HG02798 (cell line): ENCODE measurements around the gene TNFRSF14.

Experiments used
- ATAC-seq: cut with Tn5 transposase; IDR thresholded peaks from one replicate; pipeline ENCODE4 v1.9.1; 2021; ENCODE audit warnings: mild to moderate bottlenecking; ENCODE audit not compliant: unreplicated experiment, poor library complexity

TNFRSF14 gene

DNA sequence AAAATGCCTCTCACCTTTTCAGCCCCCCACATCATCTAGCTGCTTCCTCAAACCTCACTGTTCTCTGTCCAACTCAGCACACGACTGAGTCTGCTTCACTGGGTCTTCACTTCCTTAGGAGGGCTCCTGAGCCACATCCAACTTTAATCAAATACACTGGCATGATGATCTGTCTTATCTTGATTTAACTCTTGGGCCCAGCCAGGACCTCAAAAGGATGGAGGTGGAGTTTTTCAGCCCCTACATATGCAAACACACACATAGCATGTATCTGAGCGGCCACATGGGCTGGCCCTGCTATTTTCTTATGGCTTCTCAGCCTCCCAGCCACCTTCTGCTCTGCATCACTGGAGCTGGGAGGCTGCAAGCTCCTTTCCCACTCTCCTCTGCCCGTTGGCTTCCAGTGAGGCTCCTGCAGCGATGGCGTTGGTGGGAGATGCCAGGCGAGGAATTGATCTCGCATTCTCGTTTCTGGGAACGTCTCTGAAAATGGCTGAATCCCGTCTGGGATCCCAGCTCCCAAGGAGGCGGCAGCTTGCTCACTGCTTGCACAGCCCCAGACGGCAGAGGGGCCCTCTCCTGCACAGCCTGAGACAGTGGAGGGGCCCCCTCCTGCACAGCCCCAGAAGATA lies 28.6 kb downstream of the TNFRSF14 start:
- no peak for ATAC-seq

DNA sequence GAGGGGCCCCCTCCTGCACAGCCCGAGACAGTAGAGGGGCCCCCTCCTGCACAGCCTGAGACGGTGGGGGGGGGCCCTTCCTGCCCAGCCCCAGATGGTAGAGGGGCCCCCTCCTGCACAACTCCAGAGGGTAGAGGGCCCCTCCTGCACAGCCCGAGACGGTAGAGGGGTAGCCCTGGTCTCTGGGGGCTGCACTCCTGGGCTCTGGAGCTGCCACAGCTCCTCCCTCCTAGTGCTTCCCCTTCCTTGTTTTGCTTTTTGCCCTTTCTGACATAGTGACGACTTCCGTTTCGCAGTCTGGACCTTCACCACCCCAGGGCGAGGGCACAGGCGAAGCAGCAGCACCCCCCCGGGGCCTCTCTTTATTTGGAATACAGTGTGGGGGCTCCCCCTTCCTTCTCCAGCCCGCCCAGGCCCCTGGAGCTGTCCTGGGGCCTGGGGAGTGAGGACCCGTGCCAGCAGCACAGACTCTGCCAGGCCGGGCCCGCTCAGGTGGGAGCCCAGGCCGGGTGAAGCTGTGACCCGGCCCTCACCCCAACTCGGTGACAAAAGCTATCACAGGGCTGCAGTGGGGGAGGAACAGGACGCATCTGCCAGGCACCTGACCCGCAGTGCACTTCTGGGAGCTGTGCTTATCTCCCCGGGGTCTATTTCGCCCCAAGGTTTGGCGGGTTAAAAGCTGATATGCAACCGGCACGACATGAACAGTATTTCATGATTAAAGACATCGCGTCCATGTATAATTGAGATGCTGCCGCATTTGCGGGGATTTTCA lies 29.3 kb downstream of the TNFRSF14 start:
- ATAC-seq, result peak; percentile 29

DNA sequence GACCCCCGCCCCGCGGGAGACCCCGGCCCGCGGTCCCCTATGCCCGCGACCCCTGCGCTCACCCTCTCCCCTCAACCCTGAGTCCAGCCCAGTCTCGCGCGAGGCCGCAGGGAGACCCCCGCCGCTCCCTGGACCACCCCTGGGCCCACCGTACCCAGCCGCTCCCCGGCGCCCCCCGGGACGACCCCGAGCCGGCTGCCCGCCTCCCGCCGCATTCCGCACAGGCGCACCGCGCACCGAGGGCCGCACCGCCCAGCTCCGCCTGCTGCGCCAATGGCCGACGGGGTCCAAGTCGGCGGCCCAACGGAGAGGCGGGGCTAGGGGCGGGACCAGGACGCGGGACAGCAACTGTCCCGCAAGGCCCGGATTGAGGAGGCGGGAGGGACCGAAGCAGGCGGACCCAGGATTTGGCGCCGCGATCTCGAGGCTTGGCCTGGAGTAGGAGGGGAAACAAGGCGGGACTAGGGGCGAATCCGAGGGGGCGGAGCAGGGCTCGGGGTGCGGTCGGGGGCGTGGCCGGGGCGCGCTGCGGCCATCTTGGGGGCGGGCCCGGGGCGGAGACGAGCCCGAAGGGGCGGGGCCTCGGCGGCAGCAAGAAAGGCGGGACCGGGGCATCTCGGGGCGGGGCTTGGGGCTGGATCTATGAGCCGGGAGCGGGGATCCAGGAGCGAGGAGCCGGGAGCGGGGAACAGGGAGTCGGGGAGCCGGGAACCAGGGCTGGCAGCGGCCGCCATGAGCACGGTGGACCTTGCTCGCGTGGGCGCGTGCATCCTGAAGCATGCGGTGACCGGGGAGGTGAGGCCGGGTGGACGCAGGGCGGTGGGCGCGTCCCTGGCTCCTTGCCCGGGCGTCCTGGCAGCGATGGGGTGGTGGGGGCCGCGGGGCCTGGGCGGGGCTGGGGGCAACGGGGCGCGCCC lies 30.2 kb downstream of the TNFRSF14 start, which contains the start of gene PRXL2B:
PRXL2B (plus strand) TSS at position 624 of the 917 bp plus-strand sequence; CDS start at position 733, 109 bp downstream.
- ATAC-seq, result peak; percentile 82

DNA sequence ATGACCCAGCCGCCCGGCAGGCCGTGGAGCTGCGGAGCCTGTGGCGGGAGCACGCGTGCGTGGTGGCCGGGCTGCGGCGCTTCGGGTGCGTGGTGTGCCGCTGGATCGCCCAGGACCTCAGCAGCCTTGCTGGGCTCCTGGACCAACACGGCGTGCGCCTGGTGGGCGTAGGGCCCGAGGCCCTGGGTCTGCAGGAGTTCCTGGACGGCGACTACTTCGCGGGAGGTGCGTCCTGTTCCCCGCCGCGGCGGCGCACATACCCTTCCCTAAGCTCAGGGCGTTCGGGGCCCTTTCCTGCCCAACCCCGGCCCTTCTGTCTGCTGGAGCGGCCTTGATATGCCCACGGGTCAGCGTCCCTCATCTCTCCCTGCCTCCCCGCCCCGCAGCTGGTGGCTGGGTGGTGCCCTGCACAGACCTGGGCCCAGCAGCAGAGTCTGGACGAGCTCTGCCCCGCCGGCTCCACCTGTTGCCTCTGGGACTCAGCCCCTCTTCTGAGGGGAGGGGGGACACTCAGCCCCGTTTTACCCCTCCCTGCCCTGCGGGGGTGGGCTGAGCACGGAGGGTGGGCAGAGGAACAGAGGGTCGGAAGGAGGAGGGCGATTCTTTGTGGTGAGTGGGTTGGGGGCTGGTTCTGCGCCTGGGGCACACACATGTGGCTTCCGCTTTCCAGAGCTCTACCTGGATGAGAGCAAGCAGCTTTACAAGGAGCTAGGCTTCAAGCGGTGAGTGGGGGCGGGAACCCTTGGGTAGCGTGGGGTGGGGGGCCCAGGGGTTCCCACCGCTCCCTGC lies 31.1 kb downstream of the TNFRSF14 start:
- no peak for ATAC-seq

DNA sequence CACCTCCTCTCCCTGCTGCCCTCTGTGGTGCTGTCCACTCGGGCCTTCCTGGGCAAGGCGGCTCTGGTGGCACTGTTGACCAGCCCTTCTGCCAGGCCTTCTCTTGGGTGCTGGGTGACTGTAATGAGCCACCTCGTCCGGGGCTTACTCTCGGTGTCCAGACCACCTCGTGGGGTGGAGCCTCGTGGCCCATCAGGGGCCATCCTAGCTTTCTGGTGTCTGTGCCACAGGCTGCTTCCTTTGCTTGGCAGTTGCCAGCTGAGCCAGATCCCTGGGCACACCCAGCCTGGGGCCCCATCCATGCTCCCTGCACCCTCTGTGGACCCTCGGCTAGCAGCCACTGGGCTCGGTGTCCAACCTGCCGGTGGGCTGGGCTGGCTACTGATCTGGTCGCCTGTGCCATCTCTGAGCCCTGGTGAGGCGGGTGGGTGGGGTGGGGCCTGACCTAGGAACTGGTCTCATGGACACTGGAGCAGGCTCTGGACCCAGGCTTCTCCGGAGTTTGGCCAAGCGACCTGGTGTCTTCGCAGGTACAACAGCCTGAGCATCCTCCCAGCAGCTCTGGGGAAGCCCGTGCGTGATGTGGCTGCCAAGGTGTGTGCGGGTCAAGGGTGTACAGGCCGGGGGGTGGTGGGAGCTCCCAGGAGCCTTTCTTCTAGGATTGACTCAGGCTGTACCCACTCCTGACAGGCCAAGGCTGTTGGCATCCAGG lies 31.8 kb downstream of the TNFRSF14 start:
- ATAC-seq, result no peak

DNA sequence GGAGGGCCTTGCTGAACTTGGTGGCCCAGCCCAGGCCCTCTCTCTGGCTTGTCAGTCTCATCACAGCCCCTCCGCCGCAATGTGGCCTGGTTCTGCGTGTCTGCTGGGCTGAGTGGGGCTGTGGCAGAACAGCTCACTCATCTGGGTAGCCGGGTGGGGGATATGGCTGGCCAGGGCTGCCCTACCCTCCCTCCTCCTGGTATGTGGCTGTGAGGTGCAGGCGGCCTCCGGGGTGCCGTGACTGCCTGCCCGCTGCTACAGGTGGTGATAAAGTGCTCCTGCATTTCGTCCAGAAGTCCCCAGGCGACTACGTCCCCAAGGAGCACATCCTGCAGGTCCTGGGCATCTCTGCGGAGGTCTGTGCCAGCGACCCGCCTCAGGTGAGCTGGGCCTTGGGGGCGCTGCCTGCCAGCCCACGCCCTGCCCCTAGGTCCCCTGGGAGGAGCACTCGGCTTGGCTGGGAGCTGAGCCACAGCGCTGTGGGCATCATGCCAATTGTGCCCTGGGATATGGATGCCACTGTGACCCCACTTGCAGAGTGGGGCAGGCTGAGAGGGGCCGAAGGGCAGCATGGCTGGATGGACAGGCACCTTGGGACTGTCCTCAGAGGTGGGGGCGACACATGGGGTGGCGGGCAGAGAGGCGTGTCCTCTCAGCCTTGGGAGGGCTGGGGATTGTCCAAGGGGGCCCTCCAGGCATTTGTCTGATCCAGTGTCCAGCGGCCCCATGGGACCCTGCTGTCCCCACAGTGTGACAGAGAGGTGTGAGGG lies 32.7 kb downstream of the TNFRSF14 start:
- ATAC-seq, result no peak

DNA sequence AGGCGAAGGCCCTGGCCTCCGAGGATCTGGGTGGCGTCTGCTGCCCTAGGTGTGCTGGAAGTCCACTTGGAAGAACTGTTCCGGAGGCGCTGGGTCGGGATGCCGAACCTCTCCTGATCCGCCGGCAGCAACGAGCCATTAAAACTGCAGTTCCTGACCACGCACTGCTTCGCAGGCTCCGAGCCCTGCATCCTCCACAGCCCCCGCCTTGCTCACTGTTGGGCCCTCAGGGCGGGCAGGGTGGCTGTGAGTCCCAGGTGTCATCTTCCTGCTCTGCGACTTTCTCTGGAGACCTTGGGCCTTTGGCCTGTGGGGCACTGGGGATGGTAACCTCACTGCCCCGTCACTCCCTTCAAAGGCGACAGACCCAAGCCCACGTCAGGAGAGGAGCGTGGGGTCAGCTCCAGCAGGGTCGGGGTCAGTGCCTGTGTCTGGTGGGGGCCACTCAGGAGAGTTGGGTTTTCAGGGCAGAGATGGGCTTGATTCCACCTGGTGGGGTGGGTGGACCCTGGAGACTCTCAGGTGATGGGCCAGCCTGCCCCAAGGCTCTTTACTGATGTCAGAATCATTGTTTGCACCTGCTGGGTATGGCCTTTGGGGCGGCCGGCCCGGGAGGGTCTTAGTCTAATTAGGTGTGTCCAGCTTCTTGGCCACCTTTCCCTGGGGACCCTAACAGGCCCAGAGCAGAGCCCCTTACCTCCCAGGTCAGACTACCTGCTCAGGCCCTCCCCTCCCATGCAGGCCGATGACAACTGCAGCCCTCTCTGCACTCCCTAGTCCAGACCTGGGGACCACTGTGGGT lies 33.5 kb downstream of the TNFRSF14 start:
- no peak for ATAC-seq

DNA sequence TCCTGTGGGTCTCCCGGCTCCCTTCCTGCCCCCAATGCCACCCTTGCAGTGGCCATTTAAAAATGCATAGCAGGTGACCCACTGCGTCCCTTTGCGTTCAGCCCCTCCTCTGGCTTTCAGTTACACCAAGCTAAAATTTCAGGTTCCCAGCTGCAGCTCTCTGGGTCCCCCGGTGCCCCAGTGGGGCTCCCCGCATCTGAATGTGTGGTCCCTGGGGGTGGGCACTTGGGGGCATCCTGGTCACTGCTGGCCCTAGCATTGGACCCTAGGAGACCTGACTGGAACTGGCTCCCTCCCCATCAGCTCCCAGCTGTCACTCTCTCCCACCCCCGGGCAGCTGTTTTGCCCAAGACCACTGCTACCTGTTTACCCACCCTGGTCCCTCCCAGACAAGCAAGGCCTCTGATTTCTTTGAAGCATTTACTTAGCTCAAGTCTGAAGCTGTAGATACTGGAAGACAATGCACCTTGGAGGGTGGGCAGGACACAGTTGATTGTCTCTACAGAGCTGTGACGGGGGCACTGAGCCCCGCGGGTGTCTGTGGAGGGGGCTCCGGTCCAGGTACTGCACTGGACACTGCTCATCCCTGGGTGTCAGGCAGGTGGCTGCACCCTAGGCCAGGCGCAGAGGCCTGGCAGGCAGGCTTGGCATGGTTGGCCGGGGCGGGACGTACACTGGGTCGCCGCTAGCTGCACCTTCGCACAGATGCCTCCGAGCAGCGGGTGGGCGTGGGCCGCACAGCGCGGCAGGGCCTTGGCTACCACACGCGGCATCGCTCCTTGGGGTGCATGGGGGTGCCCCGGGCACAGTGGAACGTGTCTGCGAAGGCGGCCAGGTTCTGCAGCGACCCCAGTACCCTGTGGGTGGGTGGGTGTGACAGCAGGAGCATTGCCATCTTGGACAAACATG lies 34.3 kb downstream of the TNFRSF14 start:
- ATAC-seq, result no peak

DNA sequence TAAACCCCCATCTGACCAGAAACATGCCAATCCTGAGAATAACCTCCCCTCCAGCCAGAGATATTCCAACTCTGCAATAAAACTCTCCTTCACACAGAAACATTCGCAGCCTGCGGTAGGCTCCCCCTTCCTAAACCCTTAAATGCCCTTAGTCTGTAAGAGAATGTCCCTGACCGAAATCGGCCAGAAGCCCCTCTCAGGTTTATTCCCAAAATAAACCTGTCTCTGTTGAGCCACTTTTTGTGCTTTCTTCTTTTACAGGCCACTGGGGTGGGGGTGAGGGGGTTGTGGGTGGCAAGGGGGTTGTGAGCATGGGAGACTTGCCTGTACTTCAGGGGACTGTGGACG lies 35.0 kb downstream of the TNFRSF14 start:
- no peak for ATAC-seq

DNA sequence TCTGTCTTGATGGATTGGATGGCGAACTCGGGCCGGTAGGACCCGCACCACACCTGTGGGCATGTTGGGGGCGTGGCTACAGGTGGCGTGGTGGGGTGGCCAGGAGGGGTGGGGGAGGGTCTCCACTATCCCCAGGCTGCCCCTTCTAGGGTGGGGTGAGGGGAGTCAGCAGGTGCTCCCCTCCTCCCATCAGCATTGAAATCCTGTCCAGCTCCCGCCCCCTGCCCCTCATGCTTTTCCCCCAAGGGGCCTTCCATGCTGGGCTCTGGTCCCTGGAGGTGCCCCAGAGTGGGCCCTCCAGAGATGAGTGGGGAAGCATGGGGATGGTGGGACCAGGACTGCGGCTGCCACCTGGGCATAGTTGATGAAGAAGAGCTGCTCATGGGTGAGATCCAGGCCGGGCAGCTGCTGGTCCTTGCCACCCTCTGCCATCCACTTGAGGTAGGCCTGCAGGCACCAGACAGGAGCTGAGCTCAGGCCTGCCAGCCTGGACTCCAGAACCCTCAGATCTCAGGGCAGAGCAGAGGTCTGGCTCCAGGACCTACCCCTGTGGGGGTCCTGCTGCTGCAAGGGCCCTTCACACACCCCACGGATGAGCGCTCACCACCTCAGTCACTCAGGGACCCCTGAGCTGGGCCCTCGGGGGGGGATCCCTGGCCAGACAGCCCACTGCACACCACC lies 35.5 kb downstream of the TNFRSF14 start:
- no peak for ATAC-seq

DNA sequence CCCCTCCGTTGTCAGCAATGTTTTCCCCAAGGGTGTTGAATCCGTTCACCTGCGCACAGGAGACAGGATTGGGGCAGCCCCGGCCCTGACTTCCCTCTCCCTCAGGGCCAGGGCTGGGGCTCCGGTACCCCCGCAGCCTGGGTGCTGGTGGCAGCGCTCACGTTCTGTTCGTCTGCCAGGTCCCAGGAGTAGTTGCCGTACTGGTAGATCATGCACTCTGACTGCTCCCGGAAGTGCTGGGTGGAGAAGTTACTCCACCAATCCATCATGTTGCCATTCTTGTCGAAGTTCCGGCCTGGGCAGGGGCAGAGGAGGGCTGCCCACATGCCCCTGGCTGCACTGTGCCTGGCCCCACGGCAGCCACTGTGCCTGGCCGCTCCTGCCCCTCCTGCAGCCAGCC lies 36.5 kb downstream of the TNFRSF14 start:
- no peak for ATAC-seq

DNA sequence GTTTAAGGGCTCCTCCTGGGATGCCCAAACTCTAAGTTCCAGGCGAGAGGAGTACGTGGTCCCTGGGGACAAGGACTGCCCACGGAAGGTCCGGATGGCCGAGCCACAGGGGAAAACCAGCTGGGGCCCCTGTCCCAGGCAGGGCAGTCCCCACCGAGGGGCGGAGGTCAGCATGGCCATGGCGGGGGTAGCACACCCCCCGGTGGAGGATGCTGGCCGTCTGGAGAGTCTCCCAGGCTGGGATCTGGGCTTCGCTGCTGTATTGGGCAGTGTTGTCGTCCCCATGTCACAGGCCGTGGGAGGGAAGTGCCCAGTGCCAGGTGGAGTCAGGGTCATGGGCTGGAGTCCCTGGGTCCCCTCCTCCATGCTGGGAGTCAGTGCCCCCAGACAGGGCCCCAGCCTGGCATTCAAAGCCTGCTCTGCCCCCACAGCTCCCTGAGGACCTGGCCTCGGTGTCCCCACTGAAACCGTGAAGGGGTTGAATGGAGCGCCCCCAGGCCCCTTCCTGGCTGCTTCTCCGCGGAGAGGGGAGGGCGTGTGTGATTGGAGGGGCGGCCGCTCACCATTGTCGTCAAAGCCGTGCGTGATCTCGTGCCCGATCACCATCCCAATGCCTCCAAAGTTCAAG lies 37.2 kb downstream of the TNFRSF14 start:
- no peak for ATAC-seq

DNA sequence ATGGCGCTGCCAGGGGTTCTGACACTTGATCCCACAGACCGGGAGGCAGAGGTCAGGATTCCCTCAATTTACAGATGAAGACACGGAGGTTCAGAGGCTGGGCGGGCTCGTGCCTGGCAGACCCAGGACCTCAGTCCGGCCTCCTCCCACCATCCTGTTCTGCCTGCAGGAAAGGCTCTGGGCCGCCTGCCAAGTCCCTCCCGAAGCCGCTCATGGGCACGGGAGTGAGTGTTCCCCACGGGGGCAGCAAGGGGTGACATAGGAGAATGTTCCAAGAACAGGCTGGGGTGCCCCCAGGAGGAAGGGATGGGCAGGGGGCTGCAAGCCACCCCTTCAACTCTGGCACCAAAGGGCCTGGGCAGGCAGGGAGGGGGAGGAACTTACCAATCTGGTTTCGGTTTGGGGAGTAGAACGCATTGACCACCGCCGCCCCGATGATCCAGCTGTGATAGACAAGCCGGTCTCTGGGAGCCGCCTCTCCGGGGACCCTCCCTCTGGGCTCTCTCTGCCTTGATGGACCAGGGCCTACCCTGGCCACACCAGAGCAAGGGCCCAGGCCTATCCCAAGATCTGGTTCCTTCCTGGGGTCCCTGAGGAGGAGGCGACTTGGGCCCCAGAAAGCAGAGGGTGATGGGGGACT lies 38.0 kb downstream of the TNFRSF14 start:
- ATAC-seq, result no peak

DNA sequence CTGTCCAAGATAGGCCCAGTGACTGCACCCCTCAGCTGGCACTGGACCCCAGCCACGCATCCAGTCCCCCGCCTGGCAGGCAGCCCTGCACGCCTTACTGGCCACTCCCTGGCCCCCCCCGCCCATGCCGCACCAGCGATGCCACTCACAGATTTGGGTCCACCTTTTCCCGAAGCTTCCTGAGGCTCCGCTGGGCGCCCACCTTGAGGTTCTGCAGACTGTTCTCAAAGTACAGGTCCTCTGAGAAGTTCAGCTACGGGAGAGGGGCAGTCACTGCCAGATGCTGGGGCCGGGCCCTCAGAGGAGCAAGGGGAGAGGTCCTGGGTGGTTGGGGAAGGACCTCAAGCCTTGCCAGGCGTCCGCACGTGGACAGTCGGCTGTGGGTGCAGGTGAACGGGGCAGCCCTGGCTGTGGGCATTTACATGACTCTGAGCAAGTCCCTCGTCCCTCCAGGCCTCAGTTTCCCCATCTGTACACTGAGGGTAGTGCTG lies 38.5 kb downstream of the TNFRSF14 start:
- no peak for ATAC-seq

DNA sequence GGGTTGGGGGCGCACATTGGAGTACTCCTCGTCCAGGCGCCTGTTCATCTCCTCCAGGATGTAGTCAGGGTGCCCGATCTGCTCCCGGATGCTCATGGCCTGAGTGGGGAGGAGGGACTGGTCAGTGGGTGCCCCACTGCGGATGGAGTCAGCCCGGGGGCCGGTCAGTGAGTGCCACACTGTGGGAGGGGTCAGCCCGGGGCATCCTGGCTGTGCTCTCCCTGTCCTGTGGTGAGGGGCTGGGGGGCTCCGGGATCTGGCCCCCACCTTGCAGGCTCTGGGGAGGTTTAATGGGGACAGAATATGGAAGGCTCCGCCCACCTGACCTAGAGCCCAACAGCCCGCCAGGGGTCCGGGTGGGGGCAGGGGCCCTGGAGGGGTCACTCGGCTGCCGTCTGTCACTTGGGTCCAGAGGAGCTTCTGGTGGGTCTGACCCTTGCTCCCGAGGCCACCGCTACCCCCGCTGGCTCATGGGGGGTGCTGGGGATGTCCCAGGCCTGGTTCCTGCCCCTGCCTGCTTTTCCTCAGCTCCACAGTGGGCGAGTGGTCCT lies 39.2 kb downstream of the TNFRSF14 start:
- ATAC-seq, result no peak
